Hematopoietic multipotent progenitor cell (in vitro differentiated cells): ENCODE measurements around the gene AUTS2. TPM values are rescaled to one million over a fixed set of nuclear protein-coding genes. Genes with fewer than 3 reads are reported as not detected.

ENCODE experiments used
- DNase-seq, 3 donors: peaks; one replicate each; pipeline ENCODE4 v3.0.0-alpha.2; 2011 to 2015; ENCODE audit warnings: low read depth in 2 of 3, low spot score in 2 of 3
- total RNA-seq: library from RNA; depleted of rRNA; stranded (reverse); fragments of >200 nt; gene quantifications from one replicate; pipeline ENCODE4 v1.2.3, GENCODE V29; 2012

The AUTS2 gene
- total RNA-seq, 1 donor, result 14.8 TPM

DNA sequence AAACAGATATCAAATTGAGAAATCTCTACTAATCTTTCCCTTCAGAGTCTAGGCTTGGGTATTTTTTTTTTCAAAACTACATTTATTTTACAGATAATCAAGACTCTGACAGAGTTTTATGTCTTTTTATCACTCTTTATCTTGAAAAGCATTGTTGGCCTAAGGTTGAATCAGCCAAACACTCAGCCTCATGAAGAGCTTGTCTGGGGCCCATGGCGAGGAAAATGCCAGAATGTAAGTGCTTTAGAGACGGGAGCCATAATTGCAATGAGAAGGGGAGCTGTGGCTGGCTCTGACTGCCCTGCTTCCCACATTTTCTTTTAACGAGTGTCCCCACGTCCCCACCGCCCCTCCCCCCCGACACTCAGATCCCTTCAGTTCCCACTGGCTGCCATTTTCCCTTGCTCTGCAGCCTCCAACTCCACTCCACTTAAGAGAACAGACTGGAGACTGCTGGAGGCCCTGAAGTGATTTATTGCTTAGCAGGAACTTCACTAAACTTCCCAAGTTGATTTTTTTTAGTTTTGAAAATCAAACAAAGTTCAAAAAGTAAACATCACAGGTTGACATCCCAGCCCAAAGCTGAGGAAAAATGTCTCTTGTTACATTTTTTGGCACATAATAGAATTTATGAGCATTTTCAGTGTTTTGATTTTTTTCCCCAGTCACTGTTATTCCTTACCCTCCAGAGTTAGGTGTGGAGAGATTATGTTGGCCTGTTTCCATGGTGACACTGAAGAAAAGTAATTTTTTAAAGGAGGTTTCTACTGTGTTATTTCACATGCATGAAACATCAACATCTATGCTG is 896.2 kb downstream of the AUTS2 start:
- no peak for DNase-seq

GRCh38 chr7:70495033-70495376 is 896.7 kb downstream of the AUTS2 start:
- no peak for DNase-seq

- DNase-seq, result no peak
Observed at GRCh38 chr7:70497793-70498192, 899.5 kb downstream of the AUTS2 start.

GRCh38 chr7:70498232-70498992 is 900.1 kb downstream of the AUTS2 start:
- no peak for DNase-seq

GRCh38 chr7:70500261-70500660 is 902.0 kb downstream of the AUTS2 start:
- no peak for DNase-seq

- no peak for DNase-seq
Observed at GRCh38 chr7:70502117-70502863, 904.0 kb downstream of the AUTS2 start.

DNA sequence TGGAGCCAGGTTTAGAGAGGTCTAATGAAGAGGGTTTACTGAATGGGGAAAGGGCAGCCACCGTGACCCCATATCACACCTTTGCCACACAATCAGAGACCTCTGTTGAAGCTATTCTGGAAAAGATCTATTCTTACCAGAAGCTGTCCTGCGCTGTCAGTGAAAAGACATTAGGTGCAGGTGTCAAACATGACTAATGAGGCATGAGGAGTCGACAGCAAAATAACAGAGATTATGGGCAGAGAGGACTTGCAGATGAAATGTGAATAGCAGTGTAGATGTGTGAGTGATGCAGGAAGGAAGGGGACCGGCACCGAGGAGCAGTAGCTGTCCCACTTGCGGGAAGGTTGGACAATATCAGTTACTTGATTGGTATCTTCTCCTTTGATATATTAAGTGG is 906.0 kb downstream of the AUTS2 start:
- no peak for DNase-seq

DNA sequence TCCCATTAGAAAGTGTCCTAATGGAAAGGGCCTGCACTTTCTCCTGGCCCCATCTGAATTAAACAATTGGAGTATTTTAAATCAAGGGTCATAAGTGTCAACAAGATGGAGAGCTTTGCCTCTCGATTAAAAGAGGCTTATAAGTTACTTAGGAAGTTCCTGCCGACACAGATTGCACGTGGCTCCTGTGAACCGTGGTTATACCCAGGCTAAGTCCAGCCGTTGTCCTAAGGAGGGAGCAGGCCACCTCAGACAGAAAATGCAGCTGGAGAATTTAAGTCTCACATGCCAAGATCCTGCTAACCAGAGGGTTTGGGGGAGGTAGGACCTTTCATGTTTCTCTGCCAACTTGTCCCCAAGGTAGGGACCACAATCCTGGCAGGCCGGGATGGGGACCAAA is 907.2 kb downstream of the AUTS2 start:
- DNase-seq, result no peak

- no peak for DNase-seq
Observed at GRCh38 chr7:70505886-70506285, 907.6 kb downstream of the AUTS2 start.

- DNase-seq, result no peak
Observed at GRCh38 chr7:70506434-70506833, 908.2 kb downstream of the AUTS2 start.

DNA sequence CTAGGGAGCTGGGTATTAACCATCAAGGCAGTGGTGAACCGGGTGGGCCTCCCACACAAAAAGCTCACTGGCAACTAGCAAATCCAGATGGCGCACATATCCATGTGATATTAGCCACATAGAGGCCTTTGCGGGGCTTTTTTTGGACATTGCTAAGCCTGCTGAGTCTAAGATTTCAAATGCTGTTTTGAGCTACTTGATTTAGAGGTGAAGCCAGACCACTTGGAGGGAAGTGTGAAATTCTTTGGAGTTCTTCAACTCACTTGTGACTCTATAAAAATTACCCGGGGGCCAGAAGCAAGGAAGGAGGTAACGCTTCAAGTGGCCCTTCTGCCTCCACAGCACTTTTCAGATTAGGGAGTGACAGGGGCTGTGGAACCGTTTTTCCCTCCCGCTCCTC is 913.9 kb downstream of the AUTS2 start:
- no peak for DNase-seq

GRCh38 chr7:70512761-70513160 is 914.5 kb downstream of the AUTS2 start:
- no peak for DNase-seq

- DNase-seq, result no peak
Observed at GRCh38 chr7:70520611-70521010, 922.3 kb downstream of the AUTS2 start.

- DNase-seq, result no peak
Observed at GRCh38 chr7:70523249-70523988, 925.1 kb downstream of the AUTS2 start.

- no peak for DNase-seq
Observed at GRCh38 chr7:70523989-70524351, 925.7 kb downstream of the AUTS2 start.

DNA sequence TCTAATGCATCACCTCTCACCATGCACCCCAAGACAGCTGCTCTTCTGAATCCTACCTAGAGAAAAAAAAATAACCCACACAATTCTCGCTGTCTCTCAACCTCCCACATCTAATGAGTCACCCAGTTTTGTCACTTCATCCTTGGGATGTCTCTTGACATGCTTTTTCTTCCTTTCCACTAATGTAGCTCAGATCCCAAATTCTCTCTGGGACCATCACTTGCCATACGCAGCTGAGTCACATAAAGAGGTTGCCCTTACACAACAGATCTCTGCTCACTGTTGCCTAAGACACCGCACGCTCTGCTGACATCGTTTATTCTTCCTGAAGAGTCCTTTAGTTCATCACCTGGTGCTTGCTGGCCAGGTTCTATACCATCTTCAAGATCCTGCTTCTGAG is 927.7 kb downstream of the AUTS2 start:
- no peak for DNase-seq

- DNase-seq, result peak in 1 of 3 donors; percentile 7
Observed at GRCh38 chr7:70527520-70528115, 929.3 kb downstream of the AUTS2 start.

DNA sequence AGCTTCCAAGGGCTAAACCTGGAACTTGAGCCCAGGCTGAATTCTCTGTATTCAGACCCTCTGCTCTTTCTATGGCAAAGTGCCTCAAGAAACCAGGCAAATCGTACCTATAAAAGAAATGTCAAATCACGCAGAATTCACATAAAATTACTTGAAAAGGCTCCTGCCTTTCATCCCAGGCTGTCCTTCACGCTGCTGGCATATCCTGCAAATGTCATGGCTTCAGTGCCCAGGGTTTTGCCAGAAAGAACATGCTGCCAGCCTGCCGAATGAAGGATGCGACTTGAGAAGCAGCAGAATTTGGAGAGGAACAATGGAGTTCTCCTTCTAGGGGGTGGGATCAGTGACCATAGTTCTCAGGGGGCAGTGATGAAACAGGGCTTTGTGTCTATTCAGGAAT is 931.2 kb downstream of the AUTS2 start:
- DNase-seq, result no peak

DNA sequence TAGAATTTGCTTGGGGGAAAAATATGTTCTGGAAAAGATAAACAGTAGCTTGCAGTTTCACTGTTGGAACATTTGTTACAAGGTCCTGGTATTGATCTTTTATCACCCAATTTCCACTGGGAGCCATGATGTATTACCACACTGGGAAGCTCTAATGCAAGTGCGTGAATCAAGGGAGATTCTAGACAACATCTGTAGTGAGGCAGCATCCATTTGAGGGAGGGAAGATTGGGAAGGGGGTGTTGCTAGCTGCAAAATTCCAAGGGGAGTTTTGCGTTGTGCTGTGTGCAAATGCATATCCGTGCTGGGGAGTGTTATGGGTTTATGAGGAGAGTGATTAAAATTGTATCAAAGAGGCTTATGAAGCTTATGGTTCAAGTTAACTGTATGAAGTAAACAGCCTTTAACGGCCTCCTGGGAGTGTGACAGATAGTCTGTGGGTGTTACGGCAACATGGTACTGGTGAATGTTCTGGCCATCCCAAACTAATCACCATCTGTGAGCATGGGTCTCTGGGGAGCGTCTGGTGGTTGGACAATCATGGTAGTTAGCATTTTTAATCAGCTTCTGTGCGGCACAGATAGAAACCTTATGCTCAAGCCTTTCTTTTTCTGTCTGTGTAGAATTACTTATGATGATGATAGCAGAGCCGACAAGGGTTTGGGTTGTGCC is 931.8 kb downstream of the AUTS2 start:
- no peak for DNase-seq

DNA sequence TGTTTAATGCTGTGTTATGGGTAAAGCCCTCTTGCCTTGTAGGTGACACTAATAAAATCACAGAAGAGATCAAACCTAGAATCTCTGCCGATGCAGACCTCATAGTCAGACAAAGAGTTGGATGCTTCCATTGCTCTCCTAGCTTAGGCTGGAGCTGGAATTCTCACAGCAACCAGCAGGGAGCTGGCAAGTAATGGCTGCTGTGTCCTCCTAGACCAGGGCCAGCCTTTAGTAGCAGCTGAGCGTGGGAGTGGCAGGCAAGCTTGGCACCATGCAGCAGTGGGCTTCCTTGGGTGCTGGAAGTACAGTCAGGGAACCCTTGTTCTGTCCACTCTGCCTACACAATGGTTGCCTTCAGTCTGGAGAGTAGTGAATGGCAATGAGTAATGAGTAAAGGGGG is 935.3 kb downstream of the AUTS2 start:
- DNase-seq, result no peak
